Mesendoderm (in vitro differentiated cells): ENCODE measurements around the gene PKNOX2.
A peak's percentile ranks its signal among the peaks of the same experiment; 100 is the strongest.

Experiments
- DNase-seq: peaks from one replicate; pipeline ENCODE4 v3.0.0; 2013
- H2AK5ac ChIP-seq: 2 replicates; pipeline ENCODE4 v1.6.1; 2013; ENCODE audit warnings: low read length, inconsistent platforms
- H2BK120ac ChIP-seq: 2 replicates; pipeline ENCODE4 v1.6.1; 2013; ENCODE audit warnings: low read depth, mild to moderate bottlenecking, low read length, moderate library complexity, mixed read lengths
- H2BK15ac ChIP-seq: replicated peaks from 2 replicates; pipeline ENCODE4 v1.6.1; 2013; ENCODE audit warnings: low read depth, mild to moderate bottlenecking, moderate library complexity
- H2BK5ac ChIP-seq: 2 replicates; pipeline ENCODE4 v1.6.1; 2013; ENCODE audit warnings: low read length, inconsistent platforms
- H3K18ac ChIP-seq: 2 replicates; pipeline ENCODE4 v1.6.1; 2013; ENCODE audit warnings: mild to moderate bottlenecking, low read length, mixed read lengths
- H3K23ac ChIP-seq: one replicate; pipeline ENCODE4 v1.6.1; 2013; ENCODE audit warnings: low read length
- H3K27ac ChIP-seq: 2 replicates; pipeline ENCODE4 v1.5.1; 2013; ENCODE audit warnings: low read depth, mild to moderate bottlenecking, inconsistent platforms, low read length, moderate library complexity
- H3K27me3 ChIP-seq: 2 replicates; pipeline ENCODE4 v1.6.1; 2013; ENCODE audit warnings: low read length, control low read depth, mild to moderate bottlenecking, inconsistent platforms; ENCODE audit not compliant: insufficient read depth, poor library complexity
- H3K36me3 ChIP-seq: 2 replicates; pipeline ENCODE4 v1.6.1; 2013; ENCODE audit warnings: low read length, inconsistent platforms; ENCODE audit not compliant: control insufficient read depth, insufficient read depth
- H3K4ac ChIP-seq: one replicate; pipeline ENCODE4 v1.6.1; 2013; ENCODE audit warnings: low read depth, mild to moderate bottlenecking, low read length, moderate library complexity
- H3K4me1 ChIP-seq: 2 replicates; pipeline ENCODE4 v1.6.1; 2013; ENCODE audit warnings: low read depth, low read length, inconsistent platforms; ENCODE audit not compliant: control insufficient read depth
- H3K4me2 ChIP-seq: 2 replicates; pipeline ENCODE4 v1.6.1; 2013; ENCODE audit warnings: low read length
- H3K4me3 ChIP-seq: 2 replicates; pipeline ENCODE4 v1.5.1; 2013; ENCODE audit warnings: mild to moderate bottlenecking, low read length
- H3K56ac ChIP-seq: one replicate; pipeline ENCODE4 v1.6.1; 2013; ENCODE audit warnings: low read length
- H3K79me1 ChIP-seq: 2 replicates; pipeline ENCODE4 v1.6.1; 2013; ENCODE audit warnings: low read length, inconsistent platforms
- H3K79me2 ChIP-seq: 2 replicates; pipeline ENCODE4 v1.6.1; 2013; ENCODE audit warnings: mild to moderate bottlenecking, low read length; ENCODE audit not compliant: control insufficient read depth, insufficient read depth
- H3K9ac ChIP-seq: 2 replicates; pipeline ENCODE4 v1.6.1; 2013; ENCODE audit warnings: low read length, inconsistent platforms
- H4K5ac ChIP-seq: one replicate; pipeline ENCODE4 v1.6.1; 2013; ENCODE audit warnings: low read length
- H4K8ac ChIP-seq: one replicate; pipeline ENCODE4 v1.6.1; 2013; ENCODE audit warnings: low read depth, mild to moderate bottlenecking, control low read depth, low read length, moderate library complexity
- WGBS: extraction: QIAGEN DNeasy Blood & Tissue Kit; methylation state at CpG from one replicate; pipeline ENCODE4 v1.1.7; 2013; ENCODE audit warnings: low lambda C conversion rate, missing lambda C conversion rate; ENCODE audit not compliant: insufficient coverage; ENCODE audit errors: extremely low coverage; 5-methylcytosine and 5-hydroxymethylcytosine counted together

The PKNOX2 gene

DNA sequence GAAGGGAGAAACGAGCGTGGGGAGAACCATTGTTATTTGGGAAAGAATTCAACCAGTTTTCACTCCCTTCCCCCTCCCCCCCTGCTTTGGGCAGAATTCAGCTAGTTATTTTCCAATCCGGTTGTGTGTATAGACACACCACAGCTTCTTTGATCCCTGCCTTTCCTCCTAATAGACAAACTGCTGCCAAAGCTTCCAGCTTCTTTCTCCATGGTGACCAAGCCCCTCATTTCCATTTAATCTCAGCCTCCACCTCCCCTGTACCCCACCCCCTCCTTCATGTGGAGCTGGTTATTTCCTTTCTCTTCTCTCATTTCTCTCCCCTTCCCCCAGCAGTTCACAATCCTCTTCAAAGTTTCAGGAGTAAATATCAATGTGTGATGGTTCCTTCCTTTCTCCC, 24.8 kb upstream of the PKNOX2 start:
- no peaks in the 10 kb centered on the region for H3K27me3 ChIP-seq
- no peak overlapping the region for H3K27ac ChIP-seq
- no peak overlapping the region for H3K4ac ChIP-seq
- H3K4me1 ChIP-seq, result peaks cover 13% of the 10 kb centered on the region
- H4K8ac ChIP-seq, result no peak overlapping the region
- H3K9ac ChIP-seq, result no peak overlapping the region
- H3K4me3 ChIP-seq, result no peak overlapping the region
- no CpG with 5 or more reads among the region's 3 CpGs for WGBS
- H3K18ac ChIP-seq, result no peak overlapping the region
- no peaks in the 10 kb centered on the region for H3K36me3 ChIP-seq
- no peak overlapping the region for H3K23ac ChIP-seq
- H2BK120ac ChIP-seq, result no peak overlapping the region
- H3K56ac ChIP-seq, result peak overlapping the region; percentile 44
- no peak overlapping the region for H4K5ac ChIP-seq
- no peaks in the 10 kb centered on the region for H3K79me2 ChIP-seq
- no peak overlapping the region for H2BK15ac ChIP-seq
- no peak for DNase-seq
- no peak overlapping the region for H2BK5ac ChIP-seq
- H3K79me1 ChIP-seq, result no peaks in the 10 kb centered on the region
- H3K4me2 ChIP-seq, result no peak overlapping the region
- no peak overlapping the region for H2AK5ac ChIP-seq

DNA sequence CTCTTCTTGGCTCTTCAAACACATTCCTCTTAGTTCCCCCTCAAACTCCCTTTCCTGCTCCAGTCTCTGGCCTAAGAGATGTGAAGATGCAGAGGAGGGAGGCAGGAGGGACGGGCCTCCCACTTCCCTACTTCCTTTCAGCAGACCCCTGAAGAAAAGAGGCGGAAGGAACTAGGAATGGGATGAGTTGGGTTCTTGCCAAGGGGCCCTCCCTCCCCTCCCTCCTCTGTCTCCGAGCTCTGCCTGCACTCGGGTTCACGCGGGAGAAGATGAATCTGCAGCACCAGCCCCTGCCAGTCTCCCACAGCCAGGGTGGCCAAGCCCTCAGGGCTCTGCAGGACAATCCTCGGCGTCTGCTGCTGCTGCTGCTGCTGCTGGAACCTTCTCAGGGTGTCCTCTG, 24.3 kb upstream of the PKNOX2 start:
- Histone ChIP-seq H3K79me1 (no peaks in the 10 kb centered on the region), H2BK5ac (no peak overlapping the region), H3K27me3 (no peaks in the 10 kb centered on the region), H3K27ac (no peak overlapping the region), H3K4me1 (peaks cover 13% of the 10 kb centered on the region), H3K4ac (no peak overlapping the region), H3K36me3 (no peaks in the 10 kb centered on the region), H3K4me3 (no peak overlapping the region), H3K9ac (no peak overlapping the region), H3K79me2 (no peaks in the 10 kb centered on the region), H3K56ac (peak overlapping the region; percentile 44), H3K23ac (no peak overlapping the region), H2BK15ac (no peak overlapping the region), H3K4me2 (no peak overlapping the region), H3K18ac (no peak overlapping the region), H2AK5ac (no peak overlapping the region), H4K8ac (no peak overlapping the region), H2BK120ac (no peak overlapping the region), H4K5ac (no peak overlapping the region)
- WGBS, result no CpG with 5 or more reads among the region's 8 CpGs
- DNase-seq, result peak; percentile 49

DNA sequence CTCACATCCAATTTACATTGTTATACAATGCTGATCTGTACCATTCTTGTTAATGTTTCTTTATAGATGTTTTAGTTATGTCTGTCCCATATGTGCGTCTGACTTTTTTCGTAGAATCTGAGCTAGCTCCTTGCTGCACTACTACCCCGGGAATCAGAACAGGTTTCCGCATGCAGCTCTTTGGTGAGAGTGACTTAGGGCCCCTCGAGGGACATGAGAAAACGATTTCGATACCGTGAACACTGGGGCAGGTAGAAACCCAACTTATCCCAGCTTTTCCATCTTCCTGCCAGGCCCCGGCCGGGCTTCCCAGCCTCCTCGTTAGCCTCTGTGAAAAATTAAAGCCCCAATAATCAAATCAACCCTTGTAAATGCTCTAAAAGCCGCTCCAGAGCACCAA, 23.4 kb upstream of the PKNOX2 start:
- H3K4me1 ChIP-seq, result peaks cover 13% of the 10 kb centered on the region
- no peak overlapping the region for H2BK15ac ChIP-seq
- no peaks in the 10 kb centered on the region for H3K79me2 ChIP-seq
- H3K27me3 ChIP-seq, result no peaks in the 10 kb centered on the region
- no peak overlapping the region for H2AK5ac ChIP-seq
- H3K23ac ChIP-seq, result no peak overlapping the region
- H2BK5ac ChIP-seq, result no peak overlapping the region
- DNase-seq, result peak; percentile 31
- H3K79me1 ChIP-seq, result no peaks in the 10 kb centered on the region
- H3K18ac ChIP-seq, result no peak overlapping the region
- no peaks in the 10 kb centered on the region for H3K36me3 ChIP-seq
- H4K5ac ChIP-seq, result no peak overlapping the region
- no peak overlapping the region for H3K27ac ChIP-seq
- no peak overlapping the region for H3K4me2 ChIP-seq
- H3K56ac ChIP-seq, result no peak overlapping the region
- H3K9ac ChIP-seq, result no peak overlapping the region
- no peak overlapping the region for H4K8ac ChIP-seq
- no peak overlapping the region for H3K4ac ChIP-seq
- no peak overlapping the region for H2BK120ac ChIP-seq
- no peak overlapping the region for H3K4me3 ChIP-seq
- no CpG with 5 or more reads among the region's 12 CpGs for WGBS

DNA sequence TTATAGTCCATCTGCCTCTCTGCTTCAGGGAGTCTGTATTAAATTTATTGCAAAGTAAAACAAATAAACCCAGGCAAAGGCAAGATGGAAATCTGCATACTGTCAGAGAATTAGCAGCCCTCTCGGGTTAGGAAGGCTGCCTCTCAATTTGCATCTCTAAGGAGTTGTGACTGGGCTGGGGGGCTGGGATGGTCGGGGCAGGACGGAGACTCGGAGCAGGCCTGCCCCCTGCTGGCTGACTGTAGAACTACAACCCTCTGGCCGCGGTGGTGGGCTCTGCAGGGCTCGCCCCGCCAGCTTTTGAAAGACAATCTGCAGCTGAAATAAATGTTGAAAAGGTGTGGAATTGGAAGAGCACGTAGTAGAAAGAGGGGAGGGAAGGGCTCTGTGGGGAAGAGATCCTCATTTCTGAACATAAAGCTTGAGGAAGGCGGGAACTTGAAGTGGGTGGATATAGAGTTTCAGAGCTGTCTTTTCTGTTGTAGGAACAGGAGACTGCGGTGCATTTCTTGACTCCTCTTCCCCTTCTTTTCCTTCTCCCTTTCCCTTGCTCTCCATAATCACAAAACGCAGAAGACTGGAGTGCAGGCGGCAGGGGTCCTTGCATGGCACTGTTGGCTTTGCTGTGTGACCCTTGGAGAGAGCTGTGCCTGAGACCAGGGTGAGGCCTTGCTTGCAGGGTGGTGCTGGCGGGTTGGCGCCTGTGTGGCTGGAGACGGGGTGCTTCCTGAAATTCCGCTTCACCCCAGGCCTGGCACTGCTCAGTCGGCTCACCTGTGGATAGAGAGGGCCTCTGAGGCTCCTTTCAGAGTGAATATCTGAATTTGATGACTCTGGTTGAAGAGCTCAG, 22.6 kb upstream of the PKNOX2 start:
- H3K23ac ChIP-seq, result no peak overlapping the region
- H3K9ac ChIP-seq, result peak overlapping the region; percentile 47
- H3K4ac ChIP-seq, result no peak overlapping the region
- peak; percentile 87 for DNase-seq
- no peak overlapping the region for H3K27ac ChIP-seq
- no peak overlapping the region for H3K4me3 ChIP-seq
- H3K4me2 ChIP-seq, result no peak overlapping the region
- no peaks in the 10 kb centered on the region for H3K27me3 ChIP-seq
- peaks cover 13% of the 10 kb centered on the region for H3K4me1 ChIP-seq
- no peaks in the 10 kb centered on the region for H3K79me2 ChIP-seq
- no peaks in the 10 kb centered on the region for H3K79me1 ChIP-seq
- WGBS, result no CpG with 5 or more reads among the region's 18 CpGs
- no peak overlapping the region for H4K5ac ChIP-seq
- H3K18ac ChIP-seq, result no peak overlapping the region
- H2BK120ac ChIP-seq, result no peak overlapping the region
- H2BK15ac ChIP-seq, result no peak overlapping the region
- no peaks in the 10 kb centered on the region for H3K36me3 ChIP-seq
- H2AK5ac ChIP-seq, result no peak overlapping the region
- H3K56ac ChIP-seq, result peak overlapping the region; percentile 71
- H4K8ac ChIP-seq, result no peak overlapping the region
- H2BK5ac ChIP-seq, result no peak overlapping the region

DNA sequence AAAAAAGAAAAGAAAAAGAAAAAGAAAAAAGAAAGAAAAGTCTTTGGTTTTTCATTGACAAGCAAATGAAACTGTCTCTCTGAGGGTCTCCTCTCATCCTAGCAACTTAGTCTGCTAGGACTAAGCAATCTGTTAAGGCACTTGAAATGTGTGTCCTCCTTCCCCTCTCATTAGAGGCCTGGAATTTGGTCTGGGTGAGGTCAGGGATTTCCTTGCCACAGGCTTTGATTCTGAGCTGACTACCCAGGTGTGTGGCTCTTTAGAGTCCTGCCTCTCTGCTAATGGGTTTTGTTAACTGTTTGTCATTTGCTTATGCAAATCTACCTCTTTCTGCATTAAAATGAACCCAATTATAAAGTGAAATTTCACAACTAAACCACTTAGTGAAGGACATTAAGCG, 18.3 kb upstream of the PKNOX2 start:
- no peak overlapping the region for H2AK5ac ChIP-seq
- H2BK5ac ChIP-seq, result no peak overlapping the region
- H2BK120ac ChIP-seq, result no peak overlapping the region
- H3K4me2 ChIP-seq, result no peak overlapping the region
- H3K27me3 ChIP-seq, result no peaks in the 10 kb centered on the region
- WGBS, result no CpG with 5 or more reads among the region's 1 CpG
- H2BK15ac ChIP-seq, result no peak overlapping the region
- no peak overlapping the region for H3K9ac ChIP-seq
- DNase-seq, result no peak
- peaks cover 2% of the 10 kb centered on the region for H3K4me1 ChIP-seq
- H3K4me3 ChIP-seq, result no peak overlapping the region
- no peak overlapping the region for H3K4ac ChIP-seq
- no peaks in the 10 kb centered on the region for H3K79me2 ChIP-seq
- no peaks in the 10 kb centered on the region for H3K36me3 ChIP-seq
- H4K5ac ChIP-seq, result no peak overlapping the region
- H4K8ac ChIP-seq, result no peak overlapping the region
- H3K23ac ChIP-seq, result no peak overlapping the region
- no peak overlapping the region for H3K56ac ChIP-seq
- no peak overlapping the region for H3K18ac ChIP-seq
- H3K27ac ChIP-seq, result no peak overlapping the region
- H3K79me1 ChIP-seq, result no peaks in the 10 kb centered on the region

DNA sequence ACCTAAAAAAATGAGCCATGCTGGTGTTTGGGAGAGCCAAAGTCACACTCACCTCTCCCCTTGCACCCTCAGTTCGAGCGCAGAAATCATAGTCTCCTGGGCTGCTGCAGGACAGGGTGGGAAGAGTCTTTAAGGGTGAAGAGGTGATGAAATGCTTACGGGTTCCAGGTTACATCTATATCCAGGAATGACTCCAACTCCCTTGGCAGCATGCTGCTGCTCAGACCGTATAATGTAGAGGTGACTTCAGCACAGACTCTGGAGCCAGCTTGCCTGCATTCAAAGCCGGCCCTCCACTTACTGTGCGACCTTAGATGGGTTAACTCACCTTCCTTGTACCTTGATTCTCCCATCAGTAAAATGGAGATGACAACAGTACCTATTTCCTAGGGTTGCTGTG, 17.3 kb upstream of the PKNOX2 start:
- Histone ChIP-seq H2BK5ac (no peak overlapping the region), H2BK120ac (no peak overlapping the region), H4K8ac (no peak overlapping the region), H3K23ac (no peak overlapping the region), H3K79me2 (no peaks in the 10 kb centered on the region), H3K56ac (no peak overlapping the region), H3K4me1 (no peaks in the 10 kb centered on the region), H3K36me3 (no peaks in the 10 kb centered on the region), H3K4ac (no peak overlapping the region), H4K5ac (no peak overlapping the region), H2AK5ac (no peak overlapping the region), H3K18ac (no peak overlapping the region), H3K4me3 (no peak overlapping the region), H3K79me1 (no peaks in the 10 kb centered on the region), H3K4me2 (no peak overlapping the region), H3K27me3 (no peaks in the 10 kb centered on the region), H2BK15ac (no peak overlapping the region), H3K27ac (no peak overlapping the region), H3K9ac (no peak overlapping the region)
- no peak for DNase-seq
- no CpG with 5 or more reads among the region's 6 CpGs for WGBS
